ENCODE results near the gene JAK3. TPM values are rescaled to one million over a fixed set of nuclear protein-coding genes. Genes with fewer than 3 reads are reported as not detected.
A peak's percentile ranks its signal among the peaks of the same experiment; 100 is the strongest.

JAK3 gene
- total and polyA plus RNA-seq, 2 of the 13 experiments (the other 11 are each of a cell fraction or from before 2014, with no cell fraction given), result 3.4 to 18.6 TPM

- TF ChIP-seq ZNF646 (CRISPR knock-in tag; IDR thresholded peaks at IDR 0.05) (no peak), NPAS2 (CRISPR knock-in tag; IDR thresholded peaks at IDR 0.05; ENCODE audit: borderline replicate concordance) (no peak), ZNF710 (CRISPR knock-in tag; IDR thresholded peaks at IDR 0.05; ENCODE audit: borderline replicate concordance) (no peak), POLR2AphosphoS2 (IDR thresholded peaks at IDR 0.05; ENCODE audit: low read depth, low read length) (peak; percentile 84), ZNF552 (CRISPR knock-in tag; IDR thresholded peaks at IDR 0.05; ENCODE audit: borderline replicate concordance) (no peak), ZNF232 (CRISPR knock-in tag; IDR thresholded peaks at IDR 0.05; ENCODE audit: borderline replicate concordance) (peak; percentile 56; the same call in 1 of the 2 replicates), ZFP1 (CRISPR knock-in tag; IDR thresholded peaks at IDR 0.05) (no peak), ZBTB20 (CRISPR knock-in tag; IDR thresholded peaks at IDR 0.05; ENCODE audit: borderline replicate concordance, low read depth) (no peak), ZNF430 (CRISPR knock-in tag; IDR thresholded peaks at IDR 0.05) (peak; percentile 46; the same call in 1 of the 2 replicates), ZGPAT (CRISPR knock-in tag; IDR thresholded peaks at IDR 0.05) (peak; percentile 77), RXRB (CRISPR knock-in tag; IDR thresholded peaks at IDR 0.05; ENCODE audit: borderline replicate concordance) (peak; percentile 29; the same call in 1 of the 2 replicates), TBP (CRISPR knock-in tag; IDR thresholded peaks at IDR 0.05) (no peak; the same call in 1 of the 2 replicates), ZBTB38 (CRISPR knock-in tag; IDR thresholded peaks at IDR 0.05) (no peak), MZF1 (CRISPR knock-in tag; IDR thresholded peaks at IDR 0.05; ENCODE audit: borderline replicate concordance) (no peak), MAFG (CRISPR knock-in tag; IDR thresholded peaks at IDR 0.05) (no peak), ZBTB37 (CRISPR knock-in tag; IDR thresholded peaks at IDR 0.05) (no peak), MEIS2 (CRISPR knock-in tag; IDR thresholded peaks at IDR 0.05) (no peak)
Observed at GRCh38 chr19:17859533-17860330, 11.9 kb upstream of the JAK3 start, which contains the start of gene RPL18A (continued).
